ENCODE data around the gene ZBTB11.
"Not testable (repeated sequence)": the region's sequence is repeated elsewhere in the genome, so short reads cannot be mapped to it uniquely, and the experiment has no call there.

ZBTB11 gene

DNA sequence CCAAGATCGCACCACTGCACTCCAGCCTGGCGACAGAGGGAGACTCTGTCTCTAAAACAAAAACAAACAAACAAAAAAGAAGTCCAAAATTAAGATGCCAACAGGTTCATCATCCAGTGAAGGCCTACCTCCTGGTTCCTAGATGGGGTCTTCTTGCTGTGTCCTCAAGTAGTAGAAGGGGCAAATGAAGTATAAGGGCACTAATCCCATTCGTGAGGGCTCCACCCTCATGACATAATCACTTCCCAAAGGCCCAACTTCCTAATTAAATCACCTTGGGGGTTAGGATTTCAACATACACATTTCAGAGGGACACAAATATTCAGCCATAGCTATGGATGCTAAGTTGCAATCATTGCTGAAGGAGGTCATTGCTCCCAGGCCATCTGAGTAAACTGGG is 57.2 kb downstream of the ZBTB11 start:
- in situ Hi-C loops (cut with MboI; ENCODE audit: low pct_unique_long_range_greater_than_20kb, low sequenced_read_pairs, unreplicated experiment), result no loop called here
- DNase-seq (ENCODE audit: low spot score), result no peak
- TF ChIP-seq, protein P1, sequence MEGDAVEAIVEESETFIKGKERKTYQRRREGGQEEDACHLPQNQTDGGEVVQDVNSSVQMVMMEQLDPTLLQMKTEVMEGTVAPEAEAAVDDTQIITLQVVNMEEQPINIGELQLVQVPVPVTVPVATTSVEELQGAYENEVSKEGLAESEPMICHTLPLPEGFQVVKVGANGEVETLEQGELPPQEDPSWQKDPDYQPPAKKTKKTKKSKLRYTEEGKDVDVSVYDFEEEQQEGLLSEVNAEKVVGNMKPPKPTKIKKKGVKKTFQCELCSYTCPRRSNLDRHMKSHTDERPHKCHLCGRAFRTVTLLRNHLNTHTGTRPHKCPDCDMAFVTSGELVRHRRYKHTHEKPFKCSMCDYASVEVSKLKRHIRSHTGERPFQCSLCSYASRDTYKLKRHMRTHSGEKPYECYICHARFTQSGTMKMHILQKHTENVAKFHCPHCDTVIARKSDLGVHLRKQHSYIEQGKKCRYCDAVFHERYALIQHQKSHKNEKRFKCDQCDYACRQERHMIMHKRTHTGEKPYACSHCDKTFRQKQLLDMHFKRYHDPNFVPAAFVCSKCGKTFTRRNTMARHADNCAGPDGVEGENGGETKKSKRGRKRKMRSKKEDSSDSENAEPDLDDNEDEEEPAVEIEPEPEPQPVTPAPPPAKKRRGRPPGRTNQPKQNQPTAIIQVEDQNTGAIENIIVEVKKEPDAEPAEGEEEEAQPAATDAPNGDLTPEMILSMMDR (IDR thresholded peaks at IDR 0.05; ENCODE audit: extremely low read depth, insufficient read depth, missing control alignments), result no peak

DNA sequence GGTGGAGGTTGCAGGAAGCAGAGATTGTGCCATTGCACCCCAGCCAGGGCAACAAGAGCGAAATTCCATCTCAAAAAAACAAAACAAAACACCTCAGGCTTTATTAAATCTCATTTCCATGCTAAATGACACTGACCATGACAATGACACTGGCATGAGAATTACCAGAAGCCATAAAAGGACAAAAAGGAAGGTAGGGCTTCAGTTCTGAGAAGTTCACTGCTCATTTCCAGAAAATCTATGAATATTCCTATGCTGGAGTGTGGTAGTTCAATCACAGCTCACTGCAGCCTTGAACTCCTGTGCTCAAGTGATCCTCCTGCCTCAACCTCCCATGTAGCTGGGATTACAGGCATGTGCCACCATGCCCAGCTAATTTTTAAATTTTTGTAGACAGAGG is 58.2 kb downstream of the ZBTB11 start:
- DNase-seq (ENCODE audit: low spot score), result no peak
- in situ Hi-C loops (cut with MboI; ENCODE audit: low pct_unique_long_range_greater_than_20kb, low sequenced_read_pairs, unreplicated experiment), result no loop called here
- TF ChIP-seq, protein P1 (IDR thresholded peaks at IDR 0.05; ENCODE audit: extremely low read depth, insufficient read depth, missing control alignments), result no peak

DNA sequence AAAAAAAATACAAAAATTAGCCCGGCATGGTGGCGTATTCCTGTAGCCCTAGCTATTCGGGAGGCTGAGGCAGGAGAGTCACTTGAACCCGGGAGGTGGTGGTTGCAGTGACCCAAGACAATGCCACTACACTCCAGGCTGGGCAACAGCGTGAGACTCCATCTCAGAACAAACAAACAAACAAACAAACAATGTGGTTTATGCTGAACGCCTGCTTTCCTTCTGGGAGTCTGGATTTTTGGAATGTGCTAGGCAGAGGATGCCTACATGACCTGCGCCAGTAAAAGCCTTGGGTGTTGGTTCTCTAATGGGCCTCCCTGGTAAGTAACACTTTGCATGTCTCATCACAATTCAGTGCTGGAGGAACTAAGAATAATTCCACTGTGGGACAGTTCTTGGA is 59.5 kb downstream of the ZBTB11 start:
- in situ Hi-C loops (cut with MboI; ENCODE audit: low pct_unique_long_range_greater_than_20kb, low sequenced_read_pairs, unreplicated experiment), result no loop called here
- TF ChIP-seq, protein P1 (IDR thresholded peaks at IDR 0.05; ENCODE audit: extremely low read depth, insufficient read depth, missing control alignments), result no peak
- DNase-seq (ENCODE audit: low spot score), result no peak

DNA sequence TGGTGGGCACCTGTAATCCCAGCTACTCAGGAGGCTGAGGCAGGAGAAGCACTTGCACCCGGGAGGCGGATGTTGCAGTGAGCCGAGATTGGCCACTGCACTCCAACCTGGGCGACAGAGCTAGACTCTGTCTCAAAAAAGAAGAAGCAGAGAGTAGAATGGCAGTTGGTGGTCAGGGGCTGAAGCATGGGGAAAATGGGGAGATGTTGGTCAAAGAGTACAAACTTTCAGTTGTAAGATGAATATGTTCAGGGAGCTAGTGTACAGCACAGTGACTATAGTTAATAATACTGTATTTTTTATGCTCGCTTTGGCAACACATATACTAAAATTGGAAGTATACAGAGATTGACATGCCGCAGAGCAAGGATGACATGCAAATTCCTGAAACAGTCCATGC is 61.4 kb downstream of the ZBTB11 start:
- TF ChIP-seq, protein P1 (IDR thresholded peaks at IDR 0.05; ENCODE audit: extremely low read depth, insufficient read depth, missing control alignments), result no peak
- in situ Hi-C loops (cut with MboI; ENCODE audit: low pct_unique_long_range_greater_than_20kb, low sequenced_read_pairs, unreplicated experiment), result no loop called here
- DNase-seq (ENCODE audit: low spot score), result no peak

DNA sequence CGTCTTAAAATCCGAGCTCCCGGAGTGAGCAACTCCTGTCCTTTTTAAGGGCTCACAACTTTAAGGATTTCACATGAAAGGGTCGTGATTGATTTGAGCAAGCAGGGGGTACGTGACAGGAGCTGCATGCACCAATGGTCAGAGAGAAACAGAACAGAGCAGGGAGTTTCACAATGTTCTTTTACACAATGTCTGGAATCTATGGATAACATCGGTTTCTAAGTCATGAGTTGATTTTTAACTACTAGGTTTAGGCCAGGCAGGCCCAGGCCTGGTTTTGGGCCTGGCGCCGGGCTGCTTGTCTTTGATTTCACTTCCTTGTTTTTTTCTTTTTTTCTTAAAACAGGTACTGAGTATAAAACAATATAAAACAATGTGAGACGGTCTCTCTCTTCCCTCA is 63.9 kb downstream of the ZBTB11 start:
- DNase-seq (ENCODE audit: low spot score); in situ Hi-C loops (cut with MboI; ENCODE audit: low pct_unique_long_range_greater_than_20kb, low sequenced_read_pairs, unreplicated experiment): not testable (repeated sequence)

DNA sequence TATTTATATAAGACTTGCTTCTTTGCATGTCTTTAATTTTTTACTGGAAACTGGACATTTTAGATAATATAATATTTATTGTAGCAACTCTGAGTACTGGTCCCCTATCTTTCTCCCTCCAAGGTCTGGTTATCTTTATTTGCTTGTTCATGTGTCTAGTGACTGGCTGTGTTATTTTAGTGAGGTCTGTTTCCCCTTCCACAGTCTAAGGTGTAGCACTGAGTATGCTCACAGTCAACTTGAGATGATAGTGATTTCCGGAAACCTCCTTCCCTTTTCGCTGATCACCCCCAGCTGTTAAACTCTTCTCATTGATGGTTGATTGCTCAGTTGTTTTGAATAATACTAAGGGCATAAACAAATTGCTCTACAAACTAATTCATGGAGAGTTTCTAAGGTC is 65.9 kb downstream of the ZBTB11 start:
- in situ Hi-C loops (cut with MboI; ENCODE audit: low pct_unique_long_range_greater_than_20kb, low sequenced_read_pairs, unreplicated experiment), result no loop called here
- TF ChIP-seq, protein P1 (IDR thresholded peaks at IDR 0.05; ENCODE audit: extremely low read depth, insufficient read depth, missing control alignments), result no peak
- DNase-seq (ENCODE audit: low spot score), result no peak

DNA sequence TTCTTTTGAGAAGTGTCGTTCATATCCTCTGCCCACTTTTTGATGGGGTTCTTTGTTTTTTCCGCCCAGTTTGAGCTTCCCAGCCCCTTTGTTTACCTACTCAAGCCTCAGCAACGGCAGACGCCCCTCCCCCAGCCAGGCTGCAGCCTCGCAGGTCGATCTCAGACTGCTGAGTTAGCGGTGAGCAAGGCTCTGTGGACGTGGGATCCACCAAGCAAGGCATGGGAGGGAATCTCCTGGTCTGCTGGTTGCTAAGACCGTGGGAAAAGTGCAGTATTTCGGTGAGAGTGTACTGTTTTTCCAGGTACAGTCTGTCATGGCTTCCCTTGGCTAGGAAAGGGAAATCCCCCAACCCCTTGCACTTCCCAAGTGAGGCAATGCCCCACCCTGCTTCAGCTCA is 71.5 kb downstream of the ZBTB11 start:
- DNase-seq (ENCODE audit: low spot score); in situ Hi-C loops (cut with MboI; ENCODE audit: low pct_unique_long_range_greater_than_20kb, low sequenced_read_pairs, unreplicated experiment): not testable (repeated sequence)

DNA sequence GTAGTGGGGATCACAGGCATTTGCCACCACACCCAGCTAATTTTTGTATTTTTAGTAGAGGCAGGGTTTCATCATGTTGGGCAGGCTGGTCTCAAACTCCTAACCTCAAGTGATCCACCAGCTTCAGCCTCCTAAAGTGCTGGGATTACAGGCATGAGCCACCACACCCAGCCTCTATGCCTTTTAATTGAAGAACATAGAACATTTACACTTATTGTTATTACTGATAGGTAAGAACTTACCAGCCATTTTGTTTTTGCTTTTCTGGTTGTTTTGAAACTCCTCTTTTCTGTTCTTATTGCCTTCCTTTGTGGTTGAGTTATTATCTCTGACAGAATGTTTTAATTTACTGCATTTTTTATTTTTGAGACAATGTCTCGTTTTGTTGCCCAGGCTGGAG is 73.7 kb downstream of the ZBTB11 start:
- TF ChIP-seq, protein P1 (IDR thresholded peaks at IDR 0.05; ENCODE audit: extremely low read depth, insufficient read depth, missing control alignments), result no peak
- in situ Hi-C loops (cut with MboI; ENCODE audit: low pct_unique_long_range_greater_than_20kb, low sequenced_read_pairs, unreplicated experiment), result no loop called here

More for the DNA sequence above, 73.7 kb downstream of the ZBTB11 start:
- DNase-seq (ENCODE audit: low spot score), result no peak
